MM.1S (cell line): ENCODE measurements around the gene ZMYM3.

Source experiments
- DNase-seq: peaks from one replicate; pipeline ENCODE4 v3.0.0-alpha.2; 2015
- H2AFZ ChIP-seq: fragments of 300-600 bp; sonication (generic); 2 replicates; pipeline ENCODE4 v1.6.0; 2016; ENCODE audit warnings: antibody characterized with exemption, low read length
- H3F3A ChIP-seq: fragments of 300-600 bp; sonication (generic); 2 replicates; pipeline ENCODE4 v1.6.1; 2016; ENCODE audit warnings: mild to moderate bottlenecking, antibody characterized with exemption, low read length, moderate library complexity, mixed read lengths; ENCODE audit not compliant: insufficient read depth
- H3K27ac ChIP-seq: fragments of 300-600 bp; sonication (generic); 2 replicates; pipeline ENCODE4 v1.5.1; 2016; ENCODE audit warnings: mild to moderate bottlenecking, low read length
- H3K27me3 ChIP-seq: fragments of 300-600 bp; sonication (generic); replicated peaks from 2 replicates; pipeline ENCODE4 v1.6.0; 2016; ENCODE audit warnings: low read length; ENCODE audit not compliant: insufficient read depth
- H3K36me3 ChIP-seq: fragments of 300-600 bp; sonication (generic); replicated peaks from 2 replicates; pipeline ENCODE4 v1.6.1; 2016; ENCODE audit warnings: mild to moderate bottlenecking, low read length, mixed read lengths; ENCODE audit not compliant: insufficient read depth
- H3K4me1 ChIP-seq: fragments of 300-600 bp; sonication (generic); 2 replicates; pipeline ENCODE4 v1.6.1; 2016; ENCODE audit warnings: low read length, mixed read lengths
- H3K4me2 ChIP-seq: fragments of 300-600 bp; sonication (generic); 2 replicates; pipeline ENCODE4 v1.6.0; 2016; ENCODE audit warnings: low read depth, low read length
- H3K4me3 ChIP-seq: fragments of 300-600 bp; sonication (generic); 2 replicates; pipeline ENCODE4 v1.5.1; 2016; ENCODE audit warnings: low read length, mixed read lengths
- H3K79me2 ChIP-seq: fragments of 300-600 bp; sonication (generic); 2 replicates; pipeline ENCODE4 v1.6.1; 2016; ENCODE audit warnings: mixed run types, low read length, mixed read lengths
- H3K9ac ChIP-seq: fragments of 300-600 bp; sonication (generic); 2 replicates; pipeline ENCODE4 v1.6.1; 2016; ENCODE audit warnings: low read length, mixed read lengths
- H3K9me2 ChIP-seq: fragments of 300-600 bp; sonication (generic); replicated peaks from 2 replicates; pipeline ENCODE4 v1.6.1; 2016; ENCODE audit warnings: mild to moderate bottlenecking, low read length, mixed read lengths; ENCODE audit not compliant: insufficient read depth
- H3K9me3 ChIP-seq: fragments of 300-600 bp; sonication (generic); replicated peaks from 2 replicates; pipeline ENCODE4 v1.6.1; 2016; ENCODE audit warnings: mild to moderate bottlenecking, low read length, mixed read lengths; ENCODE audit not compliant: insufficient read depth
- H4K20me1 ChIP-seq: fragments of 300-600 bp; sonication (generic); 2 replicates; pipeline ENCODE4 v1.6.1; 2016; ENCODE audit warnings: mild to moderate bottlenecking, low read length, moderate library complexity, mixed read lengths; ENCODE audit not compliant: insufficient read depth
- CTCF ChIP-seq: fragments of 300-600 bp; sonication (generic); IDR thresholded peaks from 2 replicates; pipeline ENCODE4 v1.5.1; 2016; ENCODE audit warnings: antibody characterized with exemption, low read length, mixed read lengths
- EZH2 ChIP-seq: fragments of 300-600 bp; sonication (generic); optimal IDR thresholded peaks from 2 replicates; pipeline ENCODE3; 2017; ENCODE audit warnings: low read depth, mild to moderate bottlenecking, antibody characterized with exemption, low read length, mixed read lengths
- EZH2phosphoT487 ChIP-seq: fragments of 300-600 bp; sonication (generic); IDR thresholded peaks from 2 replicates; pipeline ENCODE4 v1.6.1; 2018; ENCODE audit warnings: antibody characterized with exemption, low read length

ZMYM3 gene

GRCh38 chrX:71245159-71245558 is 8.8 kb downstream of the ZMYM3 start:
- H3K4me3 ChIP-seq = no peak overlapping the region
- H3F3A ChIP-seq = no peaks in the 10 kb centered on the region
- H3K36me3 ChIP-seq = no peaks in the 10 kb centered on the region
- no peak for DNase-seq
- H4K20me1 ChIP-seq = no peaks in the 10 kb centered on the region
- no peaks in the 10 kb centered on the region for H3K27me3 ChIP-seq
- TF ChIP-seq CTCF = no peak
- TF ChIP-seq EZH2 = no peak
- no peak for TF ChIP-seq EZH2phosphoT487
- H3K4me2 ChIP-seq = no peak overlapping the region
- no peak overlapping the region for H3K27ac ChIP-seq
- H3K9me2 ChIP-seq = no peaks in the 10 kb centered on the region
- no peaks in the 10 kb centered on the region for H3K9me3 ChIP-seq
- no peaks in the 10 kb centered on the region for H3K79me2 ChIP-seq
- H3K9ac ChIP-seq = no peak overlapping the region
- no peaks in the 10 kb centered on the region for H3K4me1 ChIP-seq
- no peak overlapping the region for H2AFZ ChIP-seq

- DNase-seq = no peak
- Histone ChIP-seq H3K9me2 (no peaks in the 10 kb centered on the region), H3K9ac (no peak overlapping the region), H3K9me3 (no peaks in the 10 kb centered on the region), H3K4me3 (no peak overlapping the region), H3K4me1 (no peaks in the 10 kb centered on the region), H3K36me3 (no peaks in the 10 kb centered on the region), H3K4me2 (no peak overlapping the region), H4K20me1 (no peaks in the 10 kb centered on the region), H3K27me3 (no peaks in the 10 kb centered on the region), H3F3A (no peaks in the 10 kb centered on the region), H2AFZ (no peak overlapping the region), H3K79me2 (no peaks in the 10 kb centered on the region), H3K27ac (no peak overlapping the region)
- TF ChIP-seq CTCF = no peak
- TF ChIP-seq EZH2 = no peak
- no peak for TF ChIP-seq EZH2phosphoT487
Measured at GRCh38 chrX:71244359-71245128, 9.4 kb downstream of the ZMYM3 start.

DNA sequence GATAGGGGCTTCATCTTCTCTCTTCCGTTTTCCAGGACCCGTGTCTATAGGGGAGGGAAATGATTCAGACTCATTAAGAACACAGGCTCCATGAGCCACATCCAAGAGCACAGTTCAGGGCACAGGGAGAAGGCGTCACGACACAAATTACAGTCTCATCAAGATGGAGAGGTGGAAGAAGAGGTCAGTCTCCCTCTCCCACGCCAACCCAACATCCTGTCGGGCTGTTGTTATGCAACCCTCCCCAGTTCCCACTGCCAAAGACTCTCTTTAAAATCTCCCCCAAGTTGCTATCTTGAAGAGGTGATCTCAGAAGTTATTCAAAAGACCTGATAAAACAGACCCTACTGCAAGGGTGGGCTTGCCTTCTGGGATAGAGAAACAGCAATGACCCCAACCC is 12.6 kb downstream of the ZMYM3 start:
- no peak overlapping the region for H3K27ac ChIP-seq
- no peak for DNase-seq
- TF ChIP-seq CTCF (no peak), EZH2 (no peak), EZH2phosphoT487 (no peak)
- H3K4me1 ChIP-seq = no peaks in the 10 kb centered on the region
- no peak overlapping the region for H3K4me3 ChIP-seq
- H3K79me2 ChIP-seq = no peaks in the 10 kb centered on the region
- H3K4me2 ChIP-seq = no peak overlapping the region
- H3K9me2 ChIP-seq = no peaks in the 10 kb centered on the region
- H3K9me3 ChIP-seq = no peaks in the 10 kb centered on the region
- H4K20me1 ChIP-seq = no peaks in the 10 kb centered on the region
- no peaks in the 10 kb centered on the region for H3F3A ChIP-seq
- H3K36me3 ChIP-seq = no peaks in the 10 kb centered on the region
- no peaks in the 10 kb centered on the region for H3K27me3 ChIP-seq
- no peak overlapping the region for H2AFZ ChIP-seq
- H3K9ac ChIP-seq = no peak overlapping the region
